ENCODE data around the gene PTPN2.
"Not testable (repeated sequence)": the region's sequence is repeated elsewhere in the genome, so short reads cannot be mapped to it uniquely, and the experiment has no call there.

The PTPN2 gene

GRCh38 chr18:12769644-12770440 lies 114.2 kb downstream of the PTPN2 start:
- DNase-seq: no peak

- DNase-seq: no peak
These were observed 114.9 kb downstream of the PTPN2 start for GRCh38 chr18:12769136-12769535.

GRCh38 chr18:12768625-12769024 lies 115.4 kb downstream of the PTPN2 start:
- no peak for DNase-seq

GRCh38 chr18:12767580-12768155 lies 116.4 kb downstream of the PTPN2 start:
- no peak for DNase-seq

- peak; percentile 31 for DNase-seq
These were observed 117.0 kb downstream of the PTPN2 start for GRCh38 chr18:12766986-12767433.

GRCh38 chr18:12765586-12765985 lies 118.5 kb downstream of the PTPN2 start:
- DNase-seq: no peak

- no peak for DNase-seq
These were observed 118.9 kb downstream of the PTPN2 start for GRCh38 chr18:12765126-12765525.

GRCh38 chr18:12758566-12758965 lies 125.5 kb downstream of the PTPN2 start:
- DNase-seq: not testable (repeated sequence)

- DNase-seq: not testable (repeated sequence)
These were observed 127.3 kb downstream of the PTPN2 start for GRCh38 chr18:12756619-12757239.

- not testable (repeated sequence) for DNase-seq
These were observed 128.4 kb downstream of the PTPN2 start for GRCh38 chr18:12755606-12756005.

- DNase-seq: no peak
These were observed 129.5 kb downstream of the PTPN2 start for GRCh38 chr18:12754511-12754910.

GRCh38 chr18:12751891-12752290 lies 132.1 kb downstream of the PTPN2 start:
- DNase-seq: no peak

GRCh38 chr18:12751503-12751884 lies 132.5 kb downstream of the PTPN2 start:
- DNase-seq: no peak

- DNase-seq: peak; percentile 31
These were observed 133.1 kb downstream of the PTPN2 start for GRCh38 chr18:12750715-12751502.

GRCh38 chr18:12750076-12750714 lies 133.8 kb downstream of the PTPN2 start:
- peak; percentile 97 for DNase-seq

- no peak for DNase-seq
These were observed 134.9 kb downstream of the PTPN2 start for GRCh38 chr18:12749121-12749520.

GRCh38 chr18:12748671-12749070 lies 135.4 kb downstream of the PTPN2 start:
- DNase-seq: no peak

- DNase-seq: peak; percentile 19
These were observed 136.3 kb downstream of the PTPN2 start for GRCh38 chr18:12747530-12748315.

GRCh38 chr18:12745095-12745795 lies 138.8 kb downstream of the PTPN2 start:
- DNase-seq: no peak

GRCh38 chr18:12744103-12744502 lies 139.9 kb downstream of the PTPN2 start:
- DNase-seq: peak; percentile 55

GRCh38 chr18:12742453-12742852 lies 141.6 kb downstream of the PTPN2 start:
- no peak for DNase-seq

Data from RPMI8226 (cell line).